Suprapubic skin (tissue), 4 donors: ENCODE measurements around the gene EEF1AKMT4.

Experiments
- CTCF ChIP-seq, 2 donors: fragments of 200-600 bp in 1 of 2; fragments of 450-650 bp in 1 of 2; sonication (generic) in 1 of 2; IDR thresholded peaks; one replicate each; pipeline ENCODE4 v1.5.1; 2016 to 2019; ENCODE audit warnings: antibody characterized with exemption in 2 of 2, mild to moderate bottlenecking in 1 of 2, moderate library complexity in 1 of 2
- EP300 ChIP-seq: sonication (generic); formaldehyde crosslinking; IDR thresholded peaks from one replicate; pipeline ENCODE4 v1.6.1; 2017; ENCODE audit warnings: antibody characterized with exemption
- POLR2AphosphoS5 ChIP-seq, 3 donors: sonication (generic); formaldehyde crosslinking; IDR thresholded peaks; one replicate each; pipeline ENCODE4 v1.6.1; 2017; ENCODE audit warnings: antibody characterized with exemption in 3 of 3

GRCh38 chr3:184218814-184219213, 30.7 kb upstream of the EEF1AKMT4 start:
- TF ChIP-seq POLR2AphosphoS5 (IDR thresholded peaks at IDR 0.05) (no peak), CTCF (IDR thresholded peaks at IDR 0.05) (no peak), EP300 (no peak)
